Epithelial cell of proximal tubule (primary cell): ENCODE results near the gene GALNT15. TPM values are rescaled to one million over a fixed set of nuclear protein-coding genes. Genes with fewer than 3 reads are reported as not detected.

Experiments
- total RNA-seq: library from RNA; depleted of rRNA; stranded (reverse); fragments of >200 nt; gene quantifications from 2 replicates; pipeline ENCODE4 v1.2.3, GENCODE V29; 2015

The GALNT15 gene
- total RNA-seq, 1 donor from 2014 or later: not detected

Other genes starting within 250 kb of the GALNT15 start
- gene DPH3, start 90.3 kb downstream of the GALNT15 start, total RNA-seq: 12.6 and 19.0 TPM in 2 replicates
- 6.1 and 14.2 TPM in 2 replicates for gene OXNAD1, start 90.5 kb downstream of the GALNT15 start, total RNA-seq